ENCODE data around the gene TMEM129. TPM values are rescaled to one million over a fixed set of nuclear protein-coding genes. Genes with fewer than 3 reads are reported as not detected.
"Not testable (repeated sequence)": the region's sequence is repeated elsewhere in the genome, so short reads cannot be mapped to it uniquely, and the experiment has no call there.

Gene TMEM129
- total RNA-seq, 8 experiments from 2014 or later, result 17.1 to 48.1 (median 25.7) TPM

DNA sequence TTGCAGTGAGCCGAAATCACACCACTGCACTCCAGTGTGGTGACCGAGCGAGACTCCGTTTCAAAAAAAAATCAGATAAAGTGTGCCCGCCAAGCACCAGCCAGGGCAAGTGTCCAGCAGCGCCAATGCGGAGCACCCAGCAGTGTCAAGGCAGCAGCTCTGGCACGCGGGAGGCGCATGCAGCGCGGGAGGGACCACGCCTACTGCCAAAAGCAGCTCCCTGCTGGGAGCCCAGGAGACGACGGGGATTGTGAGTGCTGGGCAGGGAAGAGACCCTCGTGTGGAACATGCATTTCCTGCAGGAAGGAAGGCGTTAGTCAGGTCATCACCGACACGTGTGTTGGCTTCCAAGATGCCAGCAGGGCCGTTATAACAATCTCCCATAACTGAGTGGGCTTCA lies 47.5 kb downstream of the TMEM129 start:
- in situ Hi-C loops (cut with MboI; ENCODE audit: low pct_unique_long_range_greater_than_20kb in 2 of 9, low sequenced_read_pairs in 9 of 9, unreplicated experiment in 9 of 9), result no loop called here
- WGBS, 10 experiments, result 79 to 100% (median 90%) methylated on average over 1 to 8 of the region's 20 CpGs; no CpG with 5 or more reads in 5 of the 10 experiments
- ATAC-seq (replicated peaks in 6 of 8), result no peak

DNA sequence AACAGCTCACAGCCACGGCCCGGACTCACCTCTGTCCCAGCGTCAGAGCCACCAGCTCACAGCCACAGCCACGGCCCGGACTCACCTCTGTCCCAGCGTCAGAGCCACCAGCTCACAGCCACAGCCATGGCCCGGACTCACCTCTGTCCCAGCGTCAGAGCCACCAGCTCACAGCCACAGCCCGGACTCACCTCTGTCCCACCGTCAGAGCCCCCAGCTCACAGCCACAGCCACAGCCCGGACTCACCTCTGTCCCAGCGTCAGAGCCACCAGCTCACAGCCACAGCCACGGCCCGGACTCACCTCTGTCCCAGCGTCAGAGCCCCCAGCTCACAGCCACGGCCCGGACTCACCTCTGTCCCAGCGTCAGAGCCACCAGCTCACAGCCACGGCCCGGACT lies 50.1 kb downstream of the TMEM129 start:
- 80 to 85% methylated on average over 1 to 7 of the region's 20 CpGs; no CpG with 5 or more reads in 8 of the 10 experiments for WGBS, 10 experiments
- in situ Hi-C loops (cut with MboI; ENCODE audit: low pct_unique_long_range_greater_than_20kb in 2 of 9, low sequenced_read_pairs in 9 of 9, unreplicated experiment in 9 of 9); H3K27ac ChIP-seq; H3K4me1 ChIP-seq (replicated peaks in 1 of 2); H3K4me3 ChIP-seq; ATAC-seq (replicated peaks in 6 of 8): not testable (repeated sequence)

More for the DNA sequence above, 47.5 kb downstream of the TMEM129 start:
- peaks cover 0 to 5% of the 10 kb centered on the region in 2 donors for H3K4me1 ChIP-seq (replicated peaks in 1 of 2)
- H3K4me3 ChIP-seq, result no peak overlapping the region
- H3K27ac ChIP-seq, result no peak overlapping the region

DNA sequence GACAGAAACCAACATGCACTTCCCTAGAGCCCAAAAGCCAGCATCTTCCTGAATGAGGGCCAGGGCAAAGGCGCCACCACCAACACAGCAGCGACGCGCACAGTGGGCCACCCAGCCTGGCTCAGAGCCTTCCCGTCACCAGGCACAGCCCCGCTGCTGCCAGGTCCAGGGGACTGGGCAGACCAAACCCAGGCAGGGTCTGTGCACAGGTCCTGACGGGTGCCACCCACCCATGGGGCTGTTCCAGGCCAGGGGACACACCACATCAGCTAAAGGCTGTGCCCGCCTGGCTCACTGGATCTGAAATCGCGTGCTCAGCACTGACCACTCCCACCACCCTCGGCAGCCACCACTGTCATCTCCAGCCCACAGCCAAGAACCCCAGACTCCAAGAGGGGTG lies 50.8 kb downstream of the TMEM129 start:
- Histone ChIP-seq H3K27ac (no peak overlapping the region), H3K4me1 (replicated peaks in 1 of 2) (peaks cover 0 to 5% of the 10 kb centered on the region in 2 donors), H3K4me3 (no peak overlapping the region)
- in situ Hi-C loops (cut with MboI; ENCODE audit: low pct_unique_long_range_greater_than_20kb in 2 of 9, low sequenced_read_pairs in 9 of 9, unreplicated experiment in 9 of 9), result no loop called here
- WGBS, 10 experiments, result 100% methylated on average over 2 of the region's 11 CpGs; no CpG with 5 or more reads in 9 of the 10 experiments
- ATAC-seq (replicated peaks in 6 of 8), result no peak

DNA sequence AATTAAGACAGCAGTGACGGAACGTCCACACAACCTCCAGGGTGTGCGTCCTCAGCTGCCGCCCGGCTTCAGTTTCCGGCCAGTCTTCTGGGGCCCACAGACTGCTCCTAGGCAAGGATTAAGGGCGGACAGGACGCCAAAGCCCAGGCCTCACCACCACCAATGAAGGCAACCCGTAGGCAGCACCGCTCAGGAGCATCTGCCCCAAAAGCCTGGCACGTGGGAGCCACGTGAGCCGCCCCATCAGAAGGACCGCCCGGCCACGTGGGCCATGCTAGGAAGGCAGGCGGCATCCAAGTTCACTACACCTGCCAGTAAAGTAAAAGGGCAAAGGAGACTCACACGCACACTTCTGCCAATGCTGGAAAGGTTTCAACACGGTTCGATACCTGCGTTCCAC lies 51.3 kb downstream of the TMEM129 start:
- Histone ChIP-seq H3K4me1 (replicated peaks in 1 of 2) (peaks cover 0 to 3% of the 10 kb centered on the region in 2 donors), H3K27ac (no peak overlapping the region), H3K4me3 (no peak overlapping the region)
- WGBS, 10 experiments, result 80 to 92% (median 88%) methylated on average over 2 to 9 of the region's 21 CpGs; no CpG with 5 or more reads in 6 of the 10 experiments
- in situ Hi-C loops (cut with MboI; ENCODE audit: low pct_unique_long_range_greater_than_20kb in 2 of 9, low sequenced_read_pairs in 9 of 9, unreplicated experiment in 9 of 9), result no loop called here
- no peak for ATAC-seq (replicated peaks in 6 of 8)

DNA sequence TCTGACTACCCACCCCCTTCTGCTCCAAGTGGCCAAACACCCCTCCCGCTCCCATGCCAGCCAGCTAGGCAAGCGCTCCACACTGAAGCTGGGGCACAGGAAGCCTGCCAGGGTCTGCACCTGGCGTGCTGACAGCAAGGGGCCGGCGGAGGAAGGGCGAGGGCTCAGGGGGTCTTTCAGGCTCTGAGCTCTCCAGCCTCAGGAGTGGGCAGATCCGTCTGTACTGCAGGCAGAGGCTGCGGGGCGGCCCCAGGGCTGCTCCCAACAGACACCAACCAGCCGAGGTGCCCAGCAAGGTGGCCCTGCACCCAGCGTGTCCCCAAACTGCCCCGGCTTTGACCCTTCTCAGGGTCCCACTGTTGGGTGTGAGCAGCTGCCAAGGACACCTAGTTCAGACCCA lies 51.9 kb downstream of the TMEM129 start:
- ATAC-seq (replicated peaks in 6 of 8), result no peak
- 60 to 100% (median 76%) methylated on average over 1 to 8 of the region's 12 CpGs; no CpG with 5 or more reads in 6 of the 10 experiments for WGBS, 10 experiments
- no peaks in the 10 kb centered on the region for H3K4me1 ChIP-seq (replicated peaks in 1 of 2)
- in situ Hi-C loops (cut with MboI; ENCODE audit: low pct_unique_long_range_greater_than_20kb in 2 of 9, low sequenced_read_pairs in 9 of 9, unreplicated experiment in 9 of 9), result no loop called here
- H3K27ac ChIP-seq, result no peak overlapping the region
- H3K4me3 ChIP-seq, result no peak overlapping the region

DNA sequence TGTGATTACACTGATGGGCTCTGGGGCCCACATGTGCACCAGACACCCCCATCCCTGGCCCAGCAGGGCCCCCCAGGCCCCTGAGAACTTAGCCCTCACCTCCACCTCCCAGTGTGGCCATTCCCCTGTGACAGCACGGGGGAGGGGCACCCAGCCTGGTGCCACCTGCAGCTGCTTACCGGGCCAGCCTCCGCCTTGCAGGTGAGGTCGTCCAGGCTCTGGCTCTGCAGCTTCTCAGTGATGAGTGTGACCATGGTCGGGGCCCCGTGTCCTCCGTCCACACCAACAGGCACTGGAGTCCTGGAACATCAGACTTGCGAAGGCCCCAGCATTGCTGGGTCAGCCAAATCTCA lies 52.7 kb downstream of the TMEM129 start:
- in situ Hi-C loops (cut with MboI; ENCODE audit: low pct_unique_long_range_greater_than_20kb in 2 of 9, low sequenced_read_pairs in 9 of 9, unreplicated experiment in 9 of 9), result no loop called here

DNA sequence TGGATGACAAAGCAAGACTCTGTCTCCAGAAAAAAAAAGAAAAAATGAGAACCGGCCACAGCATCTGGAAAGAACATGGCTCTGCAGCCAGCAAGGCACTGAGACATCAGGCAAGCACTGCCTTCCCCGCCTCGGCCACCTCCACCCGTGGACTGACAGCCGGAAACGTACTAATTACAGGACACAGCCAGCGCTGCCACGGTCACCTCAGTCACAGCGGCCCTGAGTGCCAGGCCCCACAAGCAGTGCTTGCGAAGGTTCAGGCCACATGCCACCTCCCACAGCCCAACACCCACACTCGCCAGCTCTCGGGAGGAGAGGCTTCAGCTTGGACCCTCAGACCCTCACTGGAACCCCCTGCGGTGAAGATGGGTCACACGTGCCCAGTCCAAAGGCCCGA lies 53.9 kb downstream of the TMEM129 start:
- in situ Hi-C loops (cut with MboI; ENCODE audit: low pct_unique_long_range_greater_than_20kb in 2 of 9, low sequenced_read_pairs in 9 of 9, unreplicated experiment in 9 of 9), result no loop called here
- no peak overlapping the region for H3K4me3 ChIP-seq
- WGBS, 10 experiments, result 43 to 100% (median 95%) methylated on average over 1 to 7 of the region's 15 CpGs; no CpG with 5 or more reads in 2 of the 10 experiments
- no peak overlapping the region for H3K27ac ChIP-seq
- H3K4me1 ChIP-seq (replicated peaks in 1 of 2), result no peaks in the 10 kb centered on the region
- no peak for ATAC-seq (replicated peaks in 6 of 8)

More for the DNA sequence above, 52.7 kb downstream of the TMEM129 start:
- H3K4me3 ChIP-seq, result no peak overlapping the region
- H3K4me1 ChIP-seq (replicated peaks in 1 of 2), result no peaks in the 10 kb centered on the region
- WGBS, 10 experiments, result 68 to 100% (median 92%) methylated on average over 3 to 4 of the region's 8 CpGs; no CpG with 5 or more reads in 7 of the 10 experiments
- no peak for ATAC-seq (replicated peaks in 6 of 8)
- no peak overlapping the region for H3K27ac ChIP-seq

DNA sequence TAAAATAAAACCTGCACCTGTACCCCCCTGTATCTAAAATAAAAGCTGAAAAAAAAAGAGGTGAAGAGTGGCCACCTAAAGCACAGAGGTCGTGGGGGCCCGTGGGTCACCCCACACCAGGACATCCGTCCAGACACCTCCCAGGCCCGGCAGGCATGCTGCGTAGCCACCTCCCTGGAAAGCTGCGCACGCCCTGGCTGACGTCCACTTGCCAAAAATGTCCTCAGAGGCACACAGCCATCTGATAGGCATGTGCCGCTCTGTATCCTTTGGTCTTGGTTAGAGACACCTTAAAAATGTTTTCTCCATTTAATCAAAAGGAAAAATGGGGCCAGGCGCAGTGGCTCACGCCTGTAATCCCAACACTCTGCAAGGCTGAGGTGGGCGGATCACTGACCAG lies 54.7 kb downstream of the TMEM129 start:
- 89 to 100% (median 92%) methylated on average over 2 to 10 of the region's 12 CpGs; no CpG with 5 or more reads in 6 of the 10 experiments for WGBS, 10 experiments
- in situ Hi-C loops (cut with MboI; ENCODE audit: low pct_unique_long_range_greater_than_20kb in 2 of 9, low sequenced_read_pairs in 9 of 9, unreplicated experiment in 9 of 9), result no loop called here
- Histone ChIP-seq H3K4me3 (no peak overlapping the region), H3K4me1 (replicated peaks in 1 of 2) (no peaks in the 10 kb centered on the region), H3K27ac (no peak overlapping the region)
- no peak for ATAC-seq (replicated peaks in 6 of 8)

Other genes with a start within 250 kb of the TMEM129 start
- gene FAM53A, start 37.0 kb downstream of the TMEM129 start, total RNA-seq, result 1 to 10 TPM in 7 of 8 experiments, under 1 TPM in 1; 0.87 to 7.9 (median 2.1) TPM
- 10 to 100 TPM; 33.9 to 88.1 (median 44.2) TPM for gene SLBP, start 9.0 kb downstream of the TMEM129 start, total RNA-seq
- 10 to 100 TPM in 3 of 8 experiments, 1 to 10 TPM in 5; 2.6 to 61.3 (median 6.5) TPM for gene TACC3, start 198 bp upstream of the TMEM129 start, total RNA-seq
- 10 to 100 TPM in 4 of 8 experiments, 1 to 10 TPM in 3, under 1 TPM in 1; 0.76 to 39.4 (median 10.8) TPM for gene FGFR3, start 72.0 kb upstream of the TMEM129 start, total RNA-seq
- 10 to 100 TPM; 19.8 to 74.0 (median 30.2) TPM for gene LETM1, start 134.8 kb upstream of the TMEM129 start, total RNA-seq
- 100 to 1,000 TPM in 1 of 8 experiments, 10 to 100 TPM in 6, 1 to 10 TPM in 1; 2.9 to 118 (median 63.8) TPM for gene NSD2, start 150.1 kb upstream of the TMEM129 start, total RNA-seq